Measurements from ENCODE around the gene THYN1.
"Not testable (repeated sequence)": the region's sequence is repeated elsewhere in the genome, so short reads cannot be mapped to it uniquely, and the experiment has no call there.

The THYN1 gene

GRCh38 chr11:134253188-134253993, at the start of gene THYN1, which contains the start of gene ACAD8:
Gene THYN1, minus strand, starts transcription at chr11:134253352. Its CDS starts 470 bp downstream, at chr11:134252882.
Gene ACAD8, plus strand, starts transcription at chr11:134253568. Its CDS starts 33 bp downstream, at chr11:134253601.
- DNase-seq: peak; percentile 96 to 100 (median 98)
- intact Hi-C loops (cut with DNase I): loop anchor here (2.0 kb wide), 1 partner anchor 29 kb away; the partner anchor contains the start of gene VPS26B

GRCh38 chr11:134294664-134295063, 41.5 kb upstream of the THYN1 start:
- no peak for DNase-seq
- intact Hi-C loops (cut with DNase I): no loop called here

- no peak for DNase-seq
- intact Hi-C loops (cut with DNase I): no loop called here
Observed at GRCh38 chr11:134293119-134294113, 40.3 kb upstream of the THYN1 start.

GRCh38 chr11:134292661-134293060, 39.5 kb upstream of the THYN1 start:
- intact Hi-C loops (cut with DNase I): no loop called here
- DNase-seq: no peak

- intact Hi-C loops (cut with DNase I): no loop called here
Observed at GRCh38 chr11:134291196-134291595, 38.0 kb upstream of the THYN1 start.

GRCh38 chr11:134290646-134291045, 37.5 kb upstream of the THYN1 start:
- peak in 1 of 10 donors; percentile 50 for DNase-seq
- intact Hi-C loops (cut with DNase I): no loop called here

More at GRCh38 chr11:134291196-134291595, 38.0 kb upstream of the THYN1 start:
- DNase-seq: no peak

GRCh38 chr11:134289789-134290188, 36.6 kb upstream of the THYN1 start:
- peak in 1 of 10 donors; percentile 82 for DNase-seq
- intact Hi-C loops (cut with DNase I): no loop called here

GRCh38 chr11:134289167-134289566, 36.0 kb upstream of the THYN1 start:
- intact Hi-C loops (cut with DNase I): no loop called here
- no peak for DNase-seq

GRCh38 chr11:134288486-134288885, 35.3 kb upstream of the THYN1 start:
- intact Hi-C loops (cut with DNase I): no loop called here
- DNase-seq: peak in 1 of 10 donors; percentile 58

GRCh38 chr11:134287561-134287960, 34.4 kb upstream of the THYN1 start:
- DNase-seq: no peak
- intact Hi-C loops (cut with DNase I): no loop called here

GRCh38 chr11:134284349-134284748, 31.2 kb upstream of the THYN1 start:
- DNase-seq: peak in 1 of 10 donors; percentile 15
- intact Hi-C loops (cut with DNase I): not testable (repeated sequence)

- intact Hi-C loops (cut with DNase I): no loop called here
- DNase-seq: peak in 2 of 10 donors; percentile 42 to 59
Observed at GRCh38 chr11:134283461-134284230, 30.5 kb upstream of the THYN1 start.

- intact Hi-C loops (cut with DNase I): no loop called here
Observed at GRCh38 chr11:134282121-134283045, 29.2 kb upstream of the THYN1 start.

GRCh38 chr11:134281635-134282034, 28.5 kb upstream of the THYN1 start:
- intact Hi-C loops (cut with DNase I): not testable (repeated sequence)
- peak in 1 of 10 donors; percentile 6 for DNase-seq

More at GRCh38 chr11:134282121-134283045, 29.2 kb upstream of the THYN1 start:
- peak in 2 of 10 donors; percentile 57 to 66 for DNase-seq

- intact Hi-C loops (cut with DNase I): no loop called here
- peak in 2 of 10 donors; percentile 12 to 39 for DNase-seq
Observed at GRCh38 chr11:134278356-134278755, 25.2 kb upstream of the THYN1 start.

- intact Hi-C loops (cut with DNase I): no loop called here
Observed at GRCh38 chr11:134277183-134278001, 24.2 kb upstream of the THYN1 start.

GRCh38 chr11:134276396-134277182, 23.4 kb upstream of the THYN1 start:
- intact Hi-C loops (cut with DNase I): no loop called here
- DNase-seq: peak in 6 of 10 donors; percentile 24 to 88 (median 62)

More at GRCh38 chr11:134277183-134278001, 24.2 kb upstream of the THYN1 start:
- peak in 2 of 10 donors; percentile 41 to 79 for DNase-seq

Data from posterior cingulate gyrus (tissue), 11 donors.